Urothelium cell line (cell line): Measurements from ENCODE around the gene C5orf46.
"Not testable (repeated sequence)": the region's sequence is repeated elsewhere in the genome, so short reads cannot be mapped to it uniquely, and the experiment has no call there.

Source experiments
- DNase-seq: peaks from one replicate; pipeline ENCODE4 v3.0.0; 2011; ENCODE audit warnings: low spot score, mixed read lengths
- FAIRE-seq: peaks from 2 replicates; lab custom pipeline; 2011; peaks lifted over from hg19 to GRCh38; lab: Jason Lieb, UNC

C5orf46 gene

GRCh38 chr5:147906326-147907095 is at the start of gene C5orf46:
Gene C5orf46 (minus strand): TSS chr5:147906538. CDS start chr5:147906501, 37 bp downstream.
- FAIRE-seq (peak; percentile 32), DNase-seq (peak; percentile 60)

- DNase-seq (no peak), FAIRE-seq (no peak)
Measured at GRCh38 chr5:147954971-147955370, 48.6 kb upstream of the C5orf46 start.

GRCh38 chr5:147949711-147950573 is 43.6 kb upstream of the C5orf46 start:
- DNase-seq (peak; percentile 36), FAIRE-seq (no peak)

GRCh38 chr5:147946658-147947274 is 40.4 kb upstream of the C5orf46 start:
- not testable (repeated sequence) for FAIRE-seq, DNase-seq

- FAIRE-seq: no peak
- DNase-seq: no peak
Measured at GRCh38 chr5:147939431-147940114, 33.2 kb upstream of the C5orf46 start.

- peak; percentile 53 for DNase-seq
- peak; percentile 40 for FAIRE-seq
Measured at GRCh38 chr5:147935032-147935431, 28.7 kb upstream of the C5orf46 start.

GRCh38 chr5:147930769-147931168 is 24.4 kb upstream of the C5orf46 start:
- DNase-seq (no peak), FAIRE-seq (no peak)

- no peak for DNase-seq
- FAIRE-seq: no peak
Measured at GRCh38 chr5:147927901-147928300, 21.6 kb upstream of the C5orf46 start.

- no peak for FAIRE-seq
- no peak for DNase-seq
Measured at GRCh38 chr5:147925020-147925419, 18.7 kb upstream of the C5orf46 start.

GRCh38 chr5:147921136-147921535 is 14.8 kb upstream of the C5orf46 start:
- FAIRE-seq: no peak

GRCh38 chr5:147920420-147921030 is 14.2 kb upstream of the C5orf46 start:
- FAIRE-seq: no peak
- no peak for DNase-seq

More at GRCh38 chr5:147921136-147921535, 14.8 kb upstream of the C5orf46 start:
- no peak for DNase-seq

- DNase-seq (no peak), FAIRE-seq (peak; percentile 27)
Measured at GRCh38 chr5:147918899-147919298, 12.6 kb upstream of the C5orf46 start.

GRCh38 chr5:147918101-147918685 is 11.9 kb upstream of the C5orf46 start:
- no peak for DNase-seq
- FAIRE-seq: no peak

- DNase-seq (no peak), FAIRE-seq (no peak)
Measured at GRCh38 chr5:147913786-147914185, 7.4 kb upstream of the C5orf46 start.

GRCh38 chr5:147912011-147912410 is 5.7 kb upstream of the C5orf46 start:
- DNase-seq: no peak

GRCh38 chr5:147911427-147911826 is 5.1 kb upstream of the C5orf46 start:
- DNase-seq (no peak), FAIRE-seq (no peak)

More at GRCh38 chr5:147912011-147912410, 5.7 kb upstream of the C5orf46 start:
- no peak for FAIRE-seq

GRCh38 chr5:147904110-147904509 is 2.2 kb downstream of the C5orf46 start:
- FAIRE-seq (peak; percentile 72), DNase-seq (no peak)

- no peak for FAIRE-seq
- DNase-seq: no peak
Measured at GRCh38 chr5:147902609-147903115, 3.7 kb downstream of the C5orf46 start.

- peak; percentile 39 for DNase-seq
- no peak for FAIRE-seq
Measured at GRCh38 chr5:147901599-147902039, 4.7 kb downstream of the C5orf46 start.
